Activated T-cell treated with anti-CD3 and anti-CD28 coated beads, Interleukin-2, amount 50 U/mL, for 4 hours (primary cell): ENCODE data around the gene TSPAN5. TPM values are rescaled to one million over a fixed set of nuclear protein-coding genes. Genes with fewer than 3 reads are reported as not detected.

Experiments
- ATAC-seq, 2 donors: fragments of 200-7000 bp; cut with Tn5 transposase; one replicate each; pipeline ENCODE4 v1.10.0; 2021
- DNase-seq: peaks from one replicate; pipeline ENCODE4 v3.0.0-alpha.2; 2020
- H3K27me3 Mint-ChIP-seq: one replicate; pipeline ENCODE4 v1.8.0; 2021; ENCODE audit warnings: low read depth, mixed read lengths
- H3K36me3 Mint-ChIP-seq: one replicate; pipeline ENCODE4 v1.8.0; 2022; ENCODE audit warnings: mixed read lengths; ENCODE audit not compliant: insufficient read depth
- H3K4me1 Mint-ChIP-seq: one replicate; pipeline ENCODE4 v1.8.0; 2021; ENCODE audit warnings: low read depth, mixed read lengths
- H3K4me3 Mint-ChIP-seq: one replicate; pipeline ENCODE4 v1.8.0; 2021; ENCODE audit warnings: mild to moderate bottlenecking, moderate library complexity, mixed read lengths
- H3K9me3 Mint-ChIP-seq: one replicate; pipeline ENCODE4 v1.8.0; 2021; ENCODE audit warnings: mixed read lengths
- total RNA-seq, 3 donors: library from RNA; stranded (reverse); gene quantifications; one replicate each; pipeline ENCODE4 v1.2.1, GENCODE V29; 2021

The TSPAN5 gene
- total RNA-seq, 3 donors from 2014 or later: 22.8 to 26.8 (median 23.8) TPM

DNA sequence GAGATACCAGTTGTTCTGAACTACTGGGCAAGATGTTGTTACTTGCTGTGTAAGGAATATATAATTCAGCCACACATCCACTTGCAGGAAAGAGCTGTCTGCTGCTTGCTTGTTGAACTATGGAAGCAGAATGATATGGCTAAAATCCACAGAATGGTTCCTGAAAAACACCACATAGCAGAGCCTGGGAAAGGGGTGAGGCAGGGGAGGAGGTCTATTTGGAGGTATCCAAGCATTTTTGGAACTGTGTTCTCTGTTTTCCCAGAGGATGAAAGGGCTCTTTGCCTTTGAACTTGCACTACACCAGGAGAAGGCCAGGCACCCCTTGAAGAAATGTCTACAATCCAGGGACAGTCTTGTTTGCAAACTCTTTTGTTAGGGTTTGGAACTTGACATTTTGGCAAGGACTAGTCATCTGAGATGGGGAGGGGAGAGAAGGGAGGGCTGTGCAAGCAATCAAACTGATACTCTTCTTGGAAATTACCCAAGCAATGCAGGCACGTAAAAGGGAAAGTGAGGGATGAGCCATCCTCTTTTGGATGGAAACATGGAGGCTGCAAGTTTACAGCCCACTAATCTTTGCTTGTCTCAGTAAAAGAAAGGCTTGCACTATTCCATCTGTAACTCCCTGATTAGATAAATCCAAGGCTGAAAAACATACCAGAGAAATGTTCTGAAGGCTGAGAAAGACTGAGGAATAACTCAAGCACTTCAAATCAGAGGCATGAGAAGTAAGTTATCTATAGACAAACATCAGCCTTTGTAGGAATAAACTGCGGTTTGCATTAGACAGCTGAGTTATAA, 141.0 kb downstream of the TSPAN5 start:
- H3K36me3 Mint-ChIP-seq: peaks cover 11% of the 10 kb centered on the region
- peaks cover 54% of the 10 kb centered on the region for H3K4me1 Mint-ChIP-seq
- DNase-seq: no peak
- peak in 1 of 2 donors; percentile 39 for ATAC-seq
- no peak overlapping the region for H3K4me3 Mint-ChIP-seq
- H3K27me3 Mint-ChIP-seq: no peaks in the 10 kb centered on the region
- peaks cover 6% of the 10 kb centered on the region for H3K9me3 Mint-ChIP-seq

DNA sequence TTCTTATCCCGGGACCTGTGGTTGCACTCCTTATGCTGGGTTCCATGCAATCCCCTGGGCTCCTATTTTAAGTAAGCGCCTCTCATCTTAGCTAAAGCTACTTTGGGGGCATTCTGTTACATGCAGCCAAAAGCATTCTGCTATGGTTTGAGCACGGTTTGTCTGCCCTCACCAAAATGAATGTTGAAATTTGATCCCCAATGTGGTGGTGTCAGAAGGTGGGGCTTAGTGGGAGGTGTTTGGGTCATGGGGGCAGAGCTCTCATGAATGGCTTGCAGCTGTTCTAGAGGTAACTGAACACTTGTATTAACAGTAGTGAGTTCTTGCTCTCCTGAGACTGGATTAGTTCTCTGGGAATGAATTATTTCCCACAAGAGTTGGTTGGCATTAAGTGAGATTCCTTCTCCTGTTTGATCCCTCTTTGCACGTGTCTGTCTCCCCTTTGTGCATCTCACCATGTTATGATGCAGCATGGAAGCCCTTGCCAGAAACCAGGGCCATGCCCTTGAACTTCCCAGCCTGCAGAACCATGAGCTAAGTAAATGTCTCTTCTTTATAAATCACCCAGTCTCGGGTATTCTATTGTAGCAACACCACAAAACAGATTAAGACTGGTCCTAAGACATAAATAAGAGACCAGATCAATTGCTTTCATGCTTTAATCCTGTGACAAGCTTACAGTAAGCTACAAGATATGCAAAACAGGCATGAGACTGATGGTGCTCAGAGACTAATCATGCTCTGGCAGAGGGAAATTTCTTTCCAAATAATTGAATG, 141.8 kb downstream of the TSPAN5 start:
- ATAC-seq: no peak
- Mint-ChIP-seq H3K36me3 (peaks cover 11% of the 10 kb centered on the region), H3K4me3 (no peak overlapping the region), H3K9me3 (peaks cover 6% of the 10 kb centered on the region), H3K4me1 (peaks cover 49% of the 10 kb centered on the region), H3K27me3 (no peaks in the 10 kb centered on the region)
- DNase-seq: no peak

DNA sequence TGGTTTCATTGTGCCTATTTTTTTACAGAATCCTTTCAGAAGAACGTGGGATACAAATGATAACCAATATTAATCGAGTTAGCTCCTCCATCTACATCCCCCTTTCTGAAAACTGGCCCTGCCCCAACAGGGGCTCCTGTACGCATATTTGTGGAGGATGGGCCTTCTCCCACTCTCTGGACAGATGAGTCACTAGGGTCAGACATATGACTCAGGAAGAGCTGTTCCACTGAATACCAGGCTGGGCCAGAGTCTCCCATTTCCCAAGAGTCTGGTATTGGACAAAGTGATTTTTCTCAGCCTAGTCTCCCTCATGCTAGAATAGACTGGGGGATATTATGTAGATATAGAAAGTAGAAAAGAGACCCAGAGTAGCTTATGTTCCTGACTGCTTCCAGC, 142.4 kb downstream of the TSPAN5 start:
- peaks cover 6% of the 10 kb centered on the region for H3K9me3 Mint-ChIP-seq
- no peaks in the 10 kb centered on the region for H3K27me3 Mint-ChIP-seq
- H3K4me1 Mint-ChIP-seq: peaks cover 53% of the 10 kb centered on the region
- no peak for DNase-seq
- no peak for ATAC-seq
- H3K4me3 Mint-ChIP-seq: no peak overlapping the region
- H3K36me3 Mint-ChIP-seq: peaks cover 11% of the 10 kb centered on the region

DNA sequence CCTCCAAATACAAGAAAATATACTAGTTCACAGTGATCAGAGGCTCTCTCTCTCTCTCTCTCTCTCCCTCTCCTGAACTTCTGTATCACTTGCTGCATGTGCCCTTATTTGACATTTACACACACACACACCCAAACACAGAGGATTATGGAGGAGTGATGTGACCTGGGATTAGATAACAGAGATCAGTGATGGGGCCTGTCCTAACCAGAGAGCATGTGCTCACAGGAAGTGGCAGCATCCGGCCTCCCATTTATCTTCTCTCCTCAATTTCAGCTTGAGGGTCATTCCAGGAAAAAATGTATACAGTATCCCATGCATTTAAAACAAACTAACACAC, 143.0 kb downstream of the TSPAN5 start:
- H3K4me1 Mint-ChIP-seq: peaks cover 59% of the 10 kb centered on the region
- peaks cover 6% of the 10 kb centered on the region for H3K9me3 Mint-ChIP-seq
- no peaks in the 10 kb centered on the region for H3K27me3 Mint-ChIP-seq
- H3K4me3 Mint-ChIP-seq: no peak overlapping the region
- ATAC-seq: no peak
- no peak for DNase-seq
- H3K36me3 Mint-ChIP-seq: peaks cover 11% of the 10 kb centered on the region

DNA sequence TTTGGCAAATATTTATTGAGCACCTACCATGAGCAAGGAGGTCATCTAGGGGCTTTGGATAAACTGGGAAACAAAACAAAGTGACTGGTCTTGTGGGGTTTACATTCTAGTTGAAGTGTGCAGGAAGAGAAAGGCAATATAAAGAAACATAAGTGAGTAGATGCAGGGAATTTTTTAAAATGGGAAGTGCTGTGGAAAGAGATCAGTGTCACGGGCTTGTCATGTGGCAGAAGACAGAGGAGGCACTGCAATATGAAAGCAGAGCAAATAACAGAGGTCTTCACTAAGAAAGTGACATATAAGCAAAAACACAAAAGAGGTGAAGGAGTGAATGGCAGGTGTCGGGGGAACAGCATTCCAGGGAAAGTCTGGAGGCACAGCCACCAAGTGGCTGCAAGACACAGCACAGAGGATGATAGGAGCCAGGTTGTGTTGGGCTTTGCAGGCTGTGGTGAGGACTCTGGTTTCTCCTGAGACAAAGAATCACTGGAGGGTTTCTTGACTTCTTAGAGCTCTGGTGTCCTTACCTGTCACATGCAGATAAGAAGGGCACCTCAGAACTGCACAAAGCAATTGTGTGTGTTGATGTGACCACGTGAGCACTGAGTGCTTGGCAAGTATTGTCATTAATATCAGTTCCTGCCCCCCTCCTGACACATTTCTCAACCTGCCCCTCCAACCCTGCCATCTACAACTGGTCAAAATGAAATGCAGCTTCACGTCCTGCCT, 143.5 kb downstream of the TSPAN5 start:
- ATAC-seq (no peak), DNase-seq (no peak)
- H3K27me3 Mint-ChIP-seq: no peaks in the 10 kb centered on the region
- H3K4me3 Mint-ChIP-seq: no peak overlapping the region
- peaks cover 6% of the 10 kb centered on the region for H3K9me3 Mint-ChIP-seq
- peaks cover 11% of the 10 kb centered on the region for H3K36me3 Mint-ChIP-seq
- peaks cover 61% of the 10 kb centered on the region for H3K4me1 Mint-ChIP-seq

DNA sequence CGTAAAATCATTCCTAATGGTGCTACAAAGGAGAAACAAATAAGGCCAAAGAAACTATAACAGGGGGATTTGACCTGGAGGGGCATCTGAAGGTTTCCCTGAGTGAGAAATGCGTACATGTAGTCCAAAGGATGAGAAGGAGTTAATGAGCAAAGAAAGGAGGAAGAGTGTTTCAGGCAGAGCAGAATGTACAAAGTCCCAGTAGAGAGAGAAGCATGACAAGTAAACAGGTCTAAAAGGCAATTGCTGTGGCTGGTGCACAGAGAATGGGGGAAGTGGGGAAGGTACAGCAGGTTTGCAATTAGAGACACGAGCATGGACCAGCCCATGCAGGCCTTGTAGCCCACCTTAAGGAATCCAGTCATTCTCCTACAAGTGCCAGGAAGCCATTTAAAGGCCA, 145.5 kb downstream of the TSPAN5 start:
- Mint-ChIP-seq H3K36me3 (peaks cover 11% of the 10 kb centered on the region), H3K4me3 (no peak overlapping the region), H3K4me1 (peaks cover 56% of the 10 kb centered on the region), H3K9me3 (peaks cover 6% of the 10 kb centered on the region), H3K27me3 (no peaks in the 10 kb centered on the region)
- ATAC-seq (no peak), DNase-seq (no peak)

DNA sequence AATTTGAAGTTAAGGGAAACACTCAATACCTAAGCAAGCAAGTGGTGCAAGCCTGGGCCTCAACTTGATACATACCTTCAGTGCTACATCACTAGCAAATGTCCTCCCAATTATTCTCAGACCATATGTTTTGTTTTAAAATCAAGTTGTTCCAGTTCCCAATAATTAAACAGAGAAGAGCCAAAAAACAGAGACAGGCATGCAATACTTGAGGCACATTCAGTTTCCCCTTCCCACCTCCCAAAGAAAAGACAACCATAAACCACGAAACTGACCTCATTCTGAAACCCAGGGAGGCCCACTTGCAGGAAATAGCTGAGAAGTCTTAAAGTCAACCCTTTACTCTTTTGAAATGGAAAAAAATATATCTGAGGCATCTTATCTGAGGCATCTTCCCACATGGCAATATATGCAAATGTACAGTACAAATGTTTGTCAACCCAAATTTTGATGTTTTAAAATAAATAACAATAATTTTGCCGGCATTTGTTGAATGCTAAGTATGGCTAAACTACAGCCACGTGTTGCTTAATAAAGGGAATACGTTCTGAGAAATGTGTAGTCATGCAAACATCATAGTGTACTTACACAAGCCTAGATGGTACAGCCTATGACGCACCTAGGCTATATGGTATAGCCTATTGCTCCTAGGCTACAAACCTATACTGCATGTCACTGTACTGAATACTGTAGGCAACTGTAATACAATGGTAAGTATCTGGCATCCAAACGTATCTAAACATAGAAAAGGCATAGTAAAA, 147.5 kb downstream of the TSPAN5 start:
- Mint-ChIP-seq H3K4me3 (peak overlapping the region; percentile 1), H3K9me3 (no peaks in the 10 kb centered on the region), H3K36me3 (peaks cover 15% of the 10 kb centered on the region), H3K4me1 (peaks cover 46% of the 10 kb centered on the region), H3K27me3 (no peaks in the 10 kb centered on the region)
- ATAC-seq (peak; percentile 79 to 89), DNase-seq (no peak)

DNA sequence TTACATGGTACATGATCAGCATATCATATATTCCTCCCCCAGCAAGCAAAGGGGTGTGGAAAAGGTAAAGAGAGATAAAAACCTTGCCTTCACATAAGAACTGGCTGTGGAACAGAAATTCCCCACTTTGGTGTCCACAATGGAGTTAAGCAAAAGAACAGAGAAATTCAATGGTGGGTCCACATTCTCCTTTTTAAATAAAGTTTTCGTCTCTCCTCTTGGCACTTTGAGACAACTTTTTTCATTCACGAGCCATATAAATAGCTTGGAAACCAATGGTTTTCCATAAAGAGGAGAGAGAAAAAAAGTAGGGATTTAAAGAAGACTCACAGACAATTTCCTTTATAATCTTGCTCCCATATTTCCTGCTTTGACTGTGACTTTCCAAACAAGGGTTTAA, 148.1 kb downstream of the TSPAN5 start:
- Mint-ChIP-seq H3K27me3 (no peaks in the 10 kb centered on the region), H3K4me3 (peak overlapping the region; percentile 1), H3K9me3 (no peaks in the 10 kb centered on the region), H3K36me3 (peaks cover 20% of the 10 kb centered on the region), H3K4me1 (peaks cover 40% of the 10 kb centered on the region)
- ATAC-seq (no peak), DNase-seq (no peak)

DNA sequence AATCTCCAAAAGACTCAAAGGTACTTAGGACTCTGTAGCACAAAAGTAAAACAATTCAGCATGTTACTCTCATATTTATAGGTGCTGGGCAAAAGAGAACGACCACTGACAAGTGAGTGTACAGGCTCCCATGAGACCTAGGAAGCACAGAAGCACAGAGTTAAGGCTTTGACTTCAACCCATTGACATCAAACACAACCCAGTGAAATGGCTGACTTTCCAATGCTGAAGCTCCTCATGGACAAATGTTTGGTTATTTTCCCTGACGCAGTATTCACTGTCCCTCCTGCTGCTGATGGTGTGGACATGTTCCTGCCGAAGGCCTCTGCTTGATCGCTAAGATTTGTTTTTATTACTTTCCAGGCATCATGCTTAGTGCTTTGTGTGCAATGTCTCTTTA, 148.7 kb downstream of the TSPAN5 start:
- Mint-ChIP-seq H3K27me3 (no peaks in the 10 kb centered on the region), H3K36me3 (peaks cover 22% of the 10 kb centered on the region), H3K4me3 (no peak overlapping the region), H3K9me3 (no peaks in the 10 kb centered on the region), H3K4me1 (peaks cover 36% of the 10 kb centered on the region)
- no peak for DNase-seq
- no peak for ATAC-seq

DNA sequence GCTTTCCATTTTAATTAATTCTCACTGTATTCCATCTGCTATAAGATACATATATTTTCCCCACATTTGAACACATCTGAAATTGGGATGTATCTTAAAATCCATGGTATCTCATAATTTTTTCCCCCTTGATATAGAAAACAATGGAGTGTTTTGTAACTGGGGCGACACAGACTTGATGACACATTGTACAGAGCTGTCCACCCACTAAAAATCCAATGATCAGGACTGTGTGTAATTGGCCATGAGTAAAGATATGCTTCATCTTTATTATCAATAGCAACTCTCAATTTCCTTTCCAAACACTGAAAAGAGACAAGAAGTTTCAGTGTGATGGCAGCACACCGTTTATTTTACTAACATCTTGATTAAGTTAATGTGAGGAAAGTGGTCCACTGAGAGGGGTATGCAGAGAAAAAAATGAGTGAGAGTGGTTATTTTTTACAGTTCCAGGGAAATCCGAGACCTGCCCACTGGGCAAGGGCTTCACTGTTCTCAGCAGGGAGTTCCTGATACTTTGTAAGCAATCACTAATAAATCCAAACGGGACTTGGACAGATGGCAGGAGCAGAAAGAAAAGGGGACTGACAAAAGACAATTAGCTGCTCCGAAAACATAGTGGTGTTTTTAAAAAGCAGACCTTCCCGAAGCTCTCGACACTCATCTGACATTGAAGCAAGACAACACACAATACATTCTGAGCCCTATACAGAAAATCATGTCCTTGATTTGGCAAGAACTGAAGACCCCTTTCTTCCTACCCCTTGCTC, 149.4 kb downstream of the TSPAN5 start:
- ATAC-seq (no peak), DNase-seq (no peak)
- Mint-ChIP-seq H3K9me3 (no peaks in the 10 kb centered on the region), H3K36me3 (peaks cover 20% of the 10 kb centered on the region), H3K27me3 (no peaks in the 10 kb centered on the region), H3K4me1 (peaks cover 33% of the 10 kb centered on the region), H3K4me3 (no peak overlapping the region)

DNA sequence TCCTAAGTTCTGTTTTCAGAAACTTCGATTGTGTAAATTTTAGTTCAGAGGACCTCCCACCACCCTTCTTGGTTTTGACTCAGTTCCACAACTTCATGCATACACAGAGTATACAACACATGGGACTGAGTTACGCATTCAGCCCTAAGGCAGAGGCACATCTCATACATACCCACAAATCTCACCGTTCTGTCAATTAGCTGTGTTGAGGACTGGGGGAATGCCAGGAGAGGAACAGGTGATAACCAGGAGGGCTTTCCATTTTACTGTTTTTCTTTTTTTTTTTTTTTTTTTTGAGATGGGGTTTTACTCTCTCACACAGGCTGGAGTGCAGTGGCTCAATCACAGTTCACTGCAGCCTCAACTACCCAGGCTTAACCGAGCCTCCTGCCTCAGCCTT, 150.2 kb downstream of the TSPAN5 start:
- H3K27me3 Mint-ChIP-seq: no peaks in the 10 kb centered on the region
- H3K4me3 Mint-ChIP-seq: no peak overlapping the region
- H3K4me1 Mint-ChIP-seq: peaks cover 33% of the 10 kb centered on the region
- H3K36me3 Mint-ChIP-seq: peaks cover 21% of the 10 kb centered on the region
- H3K9me3 Mint-ChIP-seq: no peaks in the 10 kb centered on the region
- DNase-seq (no peak), ATAC-seq (no peak)

DNA sequence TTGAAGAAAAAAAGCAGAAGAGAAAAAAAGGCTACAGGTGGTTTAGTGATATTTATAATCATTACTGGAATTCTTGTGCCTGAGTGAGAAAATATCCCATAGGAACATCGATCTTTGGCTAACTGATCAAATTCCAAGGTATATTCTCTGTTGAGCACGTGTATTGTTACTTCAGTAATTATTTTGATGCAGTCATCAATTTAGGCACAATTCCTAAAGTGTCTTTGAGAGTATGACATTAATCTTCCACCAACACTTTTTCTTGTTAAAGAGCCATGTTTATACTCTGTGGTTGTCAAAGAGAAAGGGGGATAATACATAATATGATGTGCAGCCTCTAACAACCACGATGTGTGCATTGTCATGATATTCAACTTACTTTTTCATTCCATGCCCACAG, 151.1 kb downstream of the TSPAN5 start:
- DNase-seq (no peak), ATAC-seq (no peak)
- Mint-ChIP-seq H3K36me3 (peaks cover 26% of the 10 kb centered on the region), H3K27me3 (no peaks in the 10 kb centered on the region), H3K4me1 (peaks cover 29% of the 10 kb centered on the region), H3K4me3 (no peak overlapping the region), H3K9me3 (no peaks in the 10 kb centered on the region)

DNA sequence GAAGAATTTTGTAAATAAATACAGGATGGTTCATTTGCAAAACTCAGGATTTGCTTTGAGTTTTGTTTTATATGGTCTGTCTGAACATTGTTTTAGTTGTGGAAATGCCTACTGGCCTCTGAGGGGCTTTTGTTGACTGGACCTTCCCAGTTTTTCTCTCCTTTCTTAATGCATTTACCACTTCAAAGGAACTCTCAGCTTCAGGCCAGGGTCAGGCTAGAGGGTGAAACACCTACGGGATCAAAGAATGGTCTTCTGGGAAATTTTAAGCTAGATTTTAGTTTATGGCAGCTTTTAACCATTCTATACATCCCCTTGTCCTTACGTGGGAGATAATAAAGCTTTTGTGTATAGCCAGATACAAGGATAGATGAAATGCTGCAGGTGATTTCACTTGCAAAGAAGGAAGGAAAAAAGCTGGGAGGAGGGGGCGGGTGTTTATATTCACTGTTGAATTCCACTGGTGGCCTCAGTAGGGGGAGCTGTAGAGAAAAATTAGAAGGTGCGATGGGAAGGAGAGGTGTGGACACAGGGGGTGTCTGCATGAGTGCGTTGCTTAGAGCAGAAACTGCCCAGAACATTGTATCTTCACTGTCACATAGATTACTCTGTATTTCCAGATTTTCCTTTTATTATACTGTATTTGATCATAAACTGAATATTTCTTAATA, 151.8 kb downstream of the TSPAN5 start:
- H3K9me3 Mint-ChIP-seq: no peaks in the 10 kb centered on the region
- no peak for ATAC-seq
- DNase-seq: no peak
- no peaks in the 10 kb centered on the region for H3K27me3 Mint-ChIP-seq
- peaks cover 32% of the 10 kb centered on the region for H3K36me3 Mint-ChIP-seq
- peaks cover 25% of the 10 kb centered on the region for H3K4me1 Mint-ChIP-seq
- no peak overlapping the region for H3K4me3 Mint-ChIP-seq
